ENCODE results near the gene DIP2A. TPM values are rescaled to one million over a fixed set of nuclear protein-coding genes. Genes with fewer than 3 reads are reported as not detected.

Gene DIP2A
- total RNA-seq, 1 donor from 2014 or later: 25.9 TPM

GRCh38 chr21:46604975-46605766, 146.5 kb downstream of the DIP2A start, which contains the start of gene S100B:
S100B (minus strand) TSS chr21:46605082; CDS start chr21:46602415, 2,667 bp downstream.
- peak within 1 kb of the TSS; percentile 53 for H3K27ac ChIP-seq (replicated peaks)
- peaks cover 2% of the 10 kb centered on the region for H3K9me3 ChIP-seq (replicated peaks)
- no peaks in the 10 kb centered on the region for H3K27me3 ChIP-seq (ENCODE audit: low read depth)
- no peak for DNase-seq
- peak within 1 kb of the TSS; percentile 29 for H3K4me3 ChIP-seq
- no peaks in the 10 kb centered on the region for H3K36me3 ChIP-seq
- no peak for TF ChIP-seq CTCF (IDR thresholded peaks at IDR 0.05; ENCODE audit: borderline replicate concordance)
- peaks cover 1% of the 10 kb centered on the region for H3K4me1 ChIP-seq
- intact Hi-C loops (cut with micrococcal nuclease): no loop called here

GRCh38 chr21:46605767-46606426, 147.2 kb downstream of the DIP2A start:
- Histone ChIP-seq H3K4me3 (no peak overlapping the region), H3K9me3 (replicated peaks) (peaks cover 10% of the 10 kb centered on the region), H3K4me1 (no peaks in the 10 kb centered on the region), H3K27me3 (ENCODE audit: low read depth) (no peaks in the 10 kb centered on the region), H3K36me3 (no peaks in the 10 kb centered on the region), H3K27ac (replicated peaks) (peak overlapping the region; percentile 53)
- peak; percentile 37 for DNase-seq
- no peak for TF ChIP-seq CTCF (IDR thresholded peaks at IDR 0.05; ENCODE audit: borderline replicate concordance)
- intact Hi-C loops (cut with micrococcal nuclease): no loop called here

GRCh38 chr21:46606427-46606813, 147.7 kb downstream of the DIP2A start:
- Histone ChIP-seq H3K4me3 (no peak overlapping the region), H3K27ac (replicated peaks) (peak overlapping the region; percentile 53)
- TF ChIP-seq CTCF (IDR thresholded peaks at IDR 0.05; ENCODE audit: borderline replicate concordance): no peak

GRCh38 chr21:46607636-46608035, 148.9 kb downstream of the DIP2A start:
- H3K36me3 ChIP-seq: no peaks in the 10 kb centered on the region
- H3K9me3 ChIP-seq (replicated peaks): peaks cover 17% of the 10 kb centered on the region
- no peaks in the 10 kb centered on the region for H3K27me3 ChIP-seq (ENCODE audit: low read depth)
- TF ChIP-seq CTCF (IDR thresholded peaks at IDR 0.05; ENCODE audit: borderline replicate concordance): no peak
- no peaks in the 10 kb centered on the region for H3K4me1 ChIP-seq
- no peak overlapping the region for H3K27ac ChIP-seq (replicated peaks)
- intact Hi-C loops (cut with micrococcal nuclease): no loop called here
- no peak overlapping the region for H3K4me3 ChIP-seq
- DNase-seq: no peak

More at GRCh38 chr21:46606427-46606813, 147.7 kb downstream of the DIP2A start:
- H3K9me3 ChIP-seq (replicated peaks): peaks cover 15% of the 10 kb centered on the region
- no peaks in the 10 kb centered on the region for H3K36me3 ChIP-seq
- no peaks in the 10 kb centered on the region for H3K4me1 ChIP-seq
- DNase-seq: no peak
- H3K27me3 ChIP-seq (ENCODE audit: low read depth): no peaks in the 10 kb centered on the region
- intact Hi-C loops (cut with micrococcal nuclease): no loop called here

GRCh38 chr21:46608672-46609111, 150.0 kb downstream of the DIP2A start:
- H3K9me3 ChIP-seq (replicated peaks): peaks cover 17% of the 10 kb centered on the region
- H3K27me3 ChIP-seq (ENCODE audit: low read depth): no peaks in the 10 kb centered on the region
- no peak overlapping the region for H3K4me3 ChIP-seq
- TF ChIP-seq CTCF (IDR thresholded peaks at IDR 0.05; ENCODE audit: borderline replicate concordance): no peak
- H3K36me3 ChIP-seq: no peaks in the 10 kb centered on the region
- no peaks in the 10 kb centered on the region for H3K4me1 ChIP-seq
- H3K27ac ChIP-seq (replicated peaks): no peak overlapping the region
- intact Hi-C loops (cut with micrococcal nuclease): no loop called here
- no peak for DNase-seq
